ENCODE measurements around the gene ATG5.
"Not testable (repeated sequence)": the region's sequence is repeated elsewhere in the genome, so short reads cannot be mapped to it uniquely, and the experiment has no call there.

The ATG5 gene

DNA sequence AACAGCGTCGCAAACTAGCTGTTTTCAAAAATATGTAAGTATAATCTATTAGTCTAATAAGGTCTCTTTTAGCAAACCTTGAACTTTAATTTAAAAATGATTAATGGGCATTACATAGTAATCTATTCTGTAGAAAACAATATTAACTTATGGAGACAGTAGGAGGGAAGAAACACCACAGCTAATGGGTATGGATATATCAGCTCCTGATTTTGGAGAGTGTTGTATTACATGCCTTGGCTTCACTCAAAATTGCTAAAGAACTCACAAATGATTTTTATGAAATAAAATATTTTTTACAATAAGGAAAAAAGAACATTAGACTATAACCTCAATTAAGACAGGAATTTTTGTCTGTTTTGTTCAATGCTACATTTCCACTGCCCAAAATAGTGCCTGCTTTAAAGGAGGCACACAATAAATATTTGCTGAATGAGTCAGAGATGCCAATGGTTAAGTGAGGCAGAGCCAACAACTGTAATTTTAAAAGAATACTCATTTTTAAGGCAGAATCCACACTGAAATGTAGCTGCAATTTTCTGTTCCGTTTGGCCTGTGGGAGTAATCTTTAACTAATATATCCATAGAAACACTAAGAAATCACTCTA, 15.7 kb downstream of the ATG5 start:
- DNase-seq, result no peak

DNA sequence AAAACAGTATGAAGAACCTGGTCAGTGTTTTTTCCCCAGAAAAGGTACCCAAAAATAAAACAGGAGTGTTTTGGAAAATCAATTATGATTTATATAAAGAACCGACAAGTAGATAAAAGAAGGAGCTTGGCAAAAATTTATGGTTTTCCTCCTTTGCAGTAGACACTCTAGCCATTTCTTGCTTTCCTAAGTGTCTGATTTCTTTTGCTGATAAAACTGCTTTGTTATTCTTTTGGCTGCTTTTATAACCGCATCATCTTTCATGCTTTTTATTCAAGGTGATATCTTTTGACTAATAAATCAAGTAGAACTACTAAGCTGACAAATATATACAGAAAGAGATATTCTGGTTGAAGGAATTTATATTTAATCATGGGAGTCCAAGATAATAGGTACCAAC, 16.6 kb downstream of the ATG5 start:
- DNase-seq, result no peak

DNA sequence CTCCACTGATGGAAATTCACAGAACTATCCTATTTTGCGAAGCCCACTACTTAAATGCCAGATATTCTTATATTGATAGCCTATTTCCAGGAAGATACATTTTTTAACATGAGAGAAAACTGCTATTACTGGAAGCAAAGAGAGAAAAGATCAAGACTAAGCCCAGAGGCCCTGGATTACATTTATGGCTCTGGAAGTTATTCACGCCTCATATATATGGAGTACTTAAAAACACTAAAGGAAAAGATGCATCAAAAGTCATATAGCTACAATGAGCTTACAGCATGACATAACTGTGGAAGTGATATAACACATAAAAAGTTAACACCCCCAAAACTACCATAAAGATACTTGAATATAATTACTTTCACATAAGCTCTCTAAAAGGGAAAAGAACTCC, 19.8 kb downstream of the ATG5 start:
- DNase-seq, result no peak

DNA sequence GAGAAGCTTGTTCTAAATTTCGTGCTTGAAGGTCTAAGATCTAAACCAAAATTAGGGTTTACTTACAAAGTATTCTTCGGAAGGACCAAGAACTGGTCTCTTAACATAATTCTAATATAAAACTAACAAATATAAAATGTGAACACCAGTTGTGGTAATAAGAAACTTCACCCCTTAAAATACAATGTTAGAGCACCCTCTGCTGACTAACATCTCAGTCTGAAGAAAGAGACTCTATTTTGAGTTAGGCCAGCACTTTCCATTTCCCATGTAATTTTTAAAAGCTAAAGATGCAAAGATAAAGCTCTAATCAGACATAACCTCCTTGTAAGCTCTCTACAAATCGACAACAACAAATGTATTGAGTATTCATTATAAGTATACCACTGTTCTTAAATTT, 24.6 kb downstream of the ATG5 start:
- peak; percentile 54 for DNase-seq

DNA sequence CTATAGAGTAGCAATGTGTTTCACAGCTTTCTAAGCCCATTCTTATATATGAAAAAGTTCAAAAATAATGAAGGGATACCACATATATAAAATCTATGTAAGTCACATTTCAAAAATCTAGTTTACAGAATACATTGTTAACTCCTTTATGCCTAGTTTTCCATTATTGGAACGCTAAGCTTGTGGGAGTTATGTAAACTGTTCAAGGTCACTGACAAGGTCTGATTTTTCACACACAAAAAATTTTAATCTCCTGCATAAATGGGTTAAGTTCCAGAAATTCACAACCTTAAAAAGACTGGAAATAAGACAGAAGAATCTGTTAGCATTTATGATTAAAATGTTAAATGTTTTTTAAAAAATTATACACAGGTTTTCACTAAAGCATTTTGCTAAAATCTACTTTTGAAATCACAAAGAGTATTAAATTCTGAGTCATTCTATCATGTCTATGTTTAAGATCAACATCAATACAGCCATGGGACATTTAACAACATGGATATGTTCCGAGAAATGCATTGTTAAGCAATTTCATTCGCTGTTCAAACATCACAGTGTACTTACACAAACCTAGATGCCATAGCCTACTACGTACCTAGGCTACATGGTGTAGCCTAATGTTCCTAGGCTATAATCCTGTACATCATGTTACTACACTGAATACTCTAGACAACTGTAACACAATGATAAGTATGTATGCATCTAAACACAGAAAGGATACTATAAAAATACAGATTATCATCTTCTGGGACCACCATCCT, 25.4 kb downstream of the ATG5 start:
- no peak for DNase-seq

DNA sequence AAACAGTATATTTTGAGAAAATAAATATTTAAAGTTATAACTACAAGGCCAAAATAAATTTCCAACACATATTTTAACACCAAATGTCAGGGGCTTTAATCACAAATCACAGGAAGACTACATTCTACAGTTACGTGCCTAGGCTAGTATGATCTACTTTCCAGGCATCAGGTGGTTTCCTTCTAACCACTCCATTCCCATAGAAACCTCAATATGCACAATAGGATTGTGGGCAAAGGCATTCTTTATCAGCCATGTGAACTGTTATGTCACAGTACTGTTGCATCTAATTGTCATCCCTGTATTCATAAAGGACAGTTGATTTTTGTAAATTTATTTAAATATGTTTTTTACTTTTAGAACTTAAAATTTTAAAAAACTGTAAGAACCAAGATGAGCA, 32.4 kb downstream of the ATG5 start:
- DNase-seq, result no peak

DNA sequence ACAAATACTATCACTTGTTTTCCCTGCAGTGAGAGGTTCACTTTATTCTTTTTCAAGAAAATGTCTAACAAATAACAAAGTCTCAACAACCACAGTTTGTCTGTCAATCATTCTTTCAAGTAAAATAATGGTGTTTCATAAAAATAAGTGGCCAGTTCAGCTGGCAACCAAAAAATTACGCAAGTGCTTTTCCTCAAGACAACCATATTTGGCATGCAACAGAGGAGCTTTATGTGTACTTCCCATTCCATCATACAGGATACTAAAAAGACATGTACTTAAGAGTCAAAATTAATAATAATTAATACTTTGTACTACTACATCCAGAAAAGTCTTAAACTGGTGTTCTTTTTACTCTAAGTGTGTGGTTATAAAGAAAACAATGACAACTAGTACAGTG, 34.6 kb downstream of the ATG5 start:
- no peak for DNase-seq

DNA sequence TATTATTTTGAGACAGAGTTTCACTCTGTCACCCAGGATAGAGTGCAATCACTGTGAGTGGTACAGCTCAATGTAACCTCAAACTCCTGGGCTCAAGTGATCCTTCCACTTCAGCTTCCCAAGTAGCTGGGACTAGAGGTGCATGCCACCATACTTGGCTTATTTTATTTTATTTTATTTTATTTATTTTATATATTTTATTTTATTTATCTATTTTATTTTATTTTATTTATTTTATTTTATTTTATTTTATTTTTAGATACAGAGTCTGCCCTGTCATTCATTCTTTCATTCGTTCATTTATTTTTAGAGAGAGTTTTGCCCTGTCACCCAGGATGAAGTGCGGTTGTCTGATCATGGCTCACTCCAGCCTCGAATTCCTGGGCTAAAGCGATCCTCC, 35.5 kb downstream of the ATG5 start:
- DNase-seq, result no peak

DNA sequence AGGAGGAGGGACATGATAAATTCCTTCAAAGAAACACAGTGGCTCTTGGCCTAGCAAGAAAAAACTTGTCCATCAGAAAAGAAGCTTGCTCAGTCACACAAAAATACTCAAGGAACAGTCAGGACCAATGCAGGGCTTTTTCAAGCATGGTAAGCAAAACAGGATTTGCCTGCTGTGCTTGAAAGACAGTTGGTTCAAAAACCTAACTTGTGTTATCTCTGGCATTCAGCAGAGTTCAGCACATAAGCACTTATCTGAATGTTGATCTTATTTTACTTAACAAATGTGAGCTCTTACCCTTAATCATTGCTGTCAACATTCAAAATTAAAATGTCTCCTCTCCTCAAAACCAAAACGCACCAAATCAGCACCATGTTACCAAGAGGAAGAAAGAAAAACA, 38.3 kb downstream of the ATG5 start:
- DNase-seq, result no peak

DNA sequence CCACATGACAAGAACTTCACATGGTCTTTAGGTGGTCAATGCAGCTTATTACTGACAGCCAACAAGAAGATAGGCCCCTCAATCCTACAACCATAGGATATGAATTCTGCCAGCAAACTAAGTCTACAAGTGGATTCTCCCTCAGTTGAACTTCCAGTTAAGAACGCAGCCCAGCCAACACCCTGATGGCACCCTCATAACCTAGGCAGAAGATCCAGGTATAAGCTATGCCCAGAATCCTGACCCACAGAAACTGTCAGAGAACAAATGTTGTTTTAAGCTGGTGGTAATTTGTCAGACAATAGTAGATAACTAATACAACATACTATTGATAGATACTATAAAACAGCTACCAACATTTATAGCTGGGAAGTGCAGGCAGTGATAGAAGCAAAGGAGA, 38.8 kb downstream of the ATG5 start:
- DNase-seq, result no peak

DNA sequence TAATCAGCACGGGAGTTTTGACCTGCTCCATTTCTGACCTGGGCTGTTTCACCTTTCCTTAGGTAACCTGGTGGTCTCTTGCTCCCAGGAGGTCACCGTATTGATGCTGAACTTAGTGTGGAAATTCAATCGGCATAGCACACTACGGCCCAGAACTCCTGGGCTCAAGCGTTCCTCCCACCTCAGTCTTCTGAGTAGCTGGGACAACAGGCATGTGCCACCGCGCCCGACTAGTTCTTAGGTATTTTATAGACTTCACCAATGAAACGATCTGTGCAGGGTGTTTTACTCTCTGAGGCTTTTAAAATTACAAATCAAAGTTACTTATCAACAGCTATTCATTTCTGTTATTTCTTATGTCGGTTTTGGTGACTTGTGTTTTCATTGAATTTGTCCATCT, 42.1 kb downstream of the ATG5 start:
- DNase-seq, result no peak

DNA sequence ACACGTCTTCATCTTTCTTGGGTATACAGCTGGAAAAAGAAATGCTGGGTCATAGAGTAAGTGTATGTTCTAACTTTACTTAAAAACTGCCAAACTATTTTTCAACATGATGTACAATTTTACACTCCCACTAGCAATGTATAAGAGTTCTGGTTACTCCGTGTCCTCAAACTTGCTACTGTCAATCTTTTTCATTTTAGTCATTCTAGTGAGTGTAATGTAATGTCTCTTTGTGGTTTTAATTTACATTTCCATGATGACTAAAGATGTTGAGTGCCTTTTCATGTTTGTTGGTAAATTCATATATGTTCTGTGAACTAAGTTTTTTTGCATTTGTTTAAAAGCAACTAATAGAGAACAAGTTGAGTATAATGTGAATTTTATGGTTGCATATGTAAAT, 43.9 kb downstream of the ATG5 start:
- DNase-seq, result no peak

DNA sequence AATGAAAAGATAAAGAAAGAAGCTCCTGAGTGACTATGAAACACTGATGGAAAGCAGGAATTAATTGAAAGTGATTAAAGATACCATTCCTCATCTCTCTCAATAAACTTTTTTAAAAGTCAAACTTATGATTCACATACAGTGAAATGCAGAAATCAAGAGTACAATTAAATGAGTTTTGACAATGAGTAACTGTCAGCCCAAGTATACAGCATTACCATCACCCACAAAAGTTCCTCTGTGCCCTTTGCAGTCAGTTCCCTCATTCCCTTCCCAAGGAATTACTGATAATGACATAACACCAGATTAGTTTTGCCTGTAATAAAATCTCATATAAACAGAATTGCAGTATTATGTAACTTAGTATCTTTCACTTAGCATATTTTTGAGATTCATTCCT, 44.5 kb downstream of the ATG5 start:
- no peak for DNase-seq

DNA sequence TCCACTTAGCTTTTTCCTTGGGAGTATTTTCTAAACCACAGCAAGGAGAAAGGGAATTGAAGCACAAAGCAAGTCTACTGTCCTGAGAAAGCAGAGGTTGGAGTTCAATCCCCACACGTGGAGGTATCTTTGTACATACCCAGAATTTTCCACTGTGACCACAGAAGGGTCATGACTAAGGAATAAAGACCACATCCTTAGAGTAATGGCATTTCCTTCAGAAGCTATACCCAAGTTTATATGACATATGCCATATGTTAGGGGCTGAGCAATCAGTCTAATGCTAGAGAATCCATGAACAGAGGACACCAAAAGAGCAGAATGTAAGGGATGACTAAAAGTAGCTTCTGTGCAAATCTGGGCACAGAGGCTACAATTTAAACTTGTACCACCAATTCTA, 46.4 kb downstream of the ATG5 start:
- no peak for DNase-seq

DNA sequence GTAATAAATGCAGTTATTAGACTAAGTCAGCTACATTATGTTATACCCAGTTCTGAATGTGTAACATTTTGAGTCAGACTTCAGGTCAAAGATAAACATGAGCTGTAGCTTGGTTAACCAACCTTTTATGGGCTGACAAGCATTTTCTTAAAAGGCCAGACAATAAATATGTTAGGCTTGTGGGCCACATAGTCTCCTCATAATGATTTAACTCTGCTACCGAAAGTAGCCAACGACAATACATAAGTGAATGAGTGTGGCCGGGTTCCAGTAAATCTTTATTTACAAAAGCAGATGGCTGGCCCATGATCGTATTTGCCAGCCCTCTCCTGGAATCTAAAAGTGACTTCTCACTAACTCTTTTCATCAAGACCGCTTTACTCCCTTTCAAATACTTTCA, 49.9 kb downstream of the ATG5 start:
- DNase-seq, result no peak

DNA sequence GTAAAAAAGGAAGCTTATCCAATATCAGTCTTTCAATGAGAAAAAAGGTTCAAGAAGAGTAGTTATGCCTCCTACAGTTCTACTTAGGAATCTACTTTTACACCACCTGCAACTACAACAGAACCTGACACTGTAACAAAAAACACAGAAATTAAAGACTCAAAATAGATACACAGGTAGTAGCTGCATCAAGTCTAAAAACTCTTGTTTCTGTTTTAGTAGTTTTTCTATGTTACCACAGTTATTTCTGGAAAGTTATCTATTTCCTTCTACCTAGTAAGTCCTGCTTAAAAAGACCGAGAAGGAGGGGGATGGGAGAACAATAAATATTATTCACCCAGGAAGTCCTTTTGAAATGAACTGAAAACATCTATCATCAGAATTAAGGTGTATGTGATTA, 52.5 kb downstream of the ATG5 start:
- DNase-seq, result no peak

DNA sequence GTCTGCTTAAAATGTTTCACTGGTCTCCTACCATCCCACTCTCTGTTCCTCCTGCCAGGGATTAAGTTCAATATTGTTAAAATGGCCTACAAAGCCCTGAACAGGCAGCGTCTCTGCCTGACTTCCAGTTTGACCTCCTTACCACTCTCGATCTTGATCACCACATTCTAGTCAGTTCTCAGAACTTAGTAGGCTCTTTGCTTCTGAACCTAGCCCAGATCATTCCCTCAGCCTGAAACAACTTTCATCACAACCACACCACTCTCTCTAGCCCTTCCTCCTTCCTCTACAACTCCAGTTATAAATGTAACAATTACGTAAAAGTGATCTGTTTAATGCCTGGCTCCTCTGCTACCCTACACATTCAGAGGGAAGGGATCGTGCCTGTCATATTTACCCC, 53.3 kb downstream of the ATG5 start:
- DNase-seq, result no peak

DNA sequence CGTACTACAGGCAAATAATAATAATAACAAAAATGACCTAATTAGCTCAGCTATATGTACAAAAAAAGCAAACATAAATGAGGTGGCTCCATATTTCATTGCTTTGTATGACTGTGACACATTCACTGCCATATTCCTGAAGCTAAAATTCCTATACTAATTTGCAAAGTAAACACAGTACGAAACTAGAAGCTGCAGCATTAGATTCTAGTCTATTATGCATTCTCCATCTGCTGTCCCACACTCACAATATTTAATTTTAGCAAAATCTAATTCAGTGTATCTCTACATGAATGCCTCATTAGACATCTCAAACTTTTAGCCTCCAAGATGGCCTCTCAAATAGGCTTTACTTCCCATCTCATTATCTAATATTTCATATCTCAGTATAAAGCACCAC, 55.1 kb downstream of the ATG5 start:
- DNase-seq, result no peak

DNA sequence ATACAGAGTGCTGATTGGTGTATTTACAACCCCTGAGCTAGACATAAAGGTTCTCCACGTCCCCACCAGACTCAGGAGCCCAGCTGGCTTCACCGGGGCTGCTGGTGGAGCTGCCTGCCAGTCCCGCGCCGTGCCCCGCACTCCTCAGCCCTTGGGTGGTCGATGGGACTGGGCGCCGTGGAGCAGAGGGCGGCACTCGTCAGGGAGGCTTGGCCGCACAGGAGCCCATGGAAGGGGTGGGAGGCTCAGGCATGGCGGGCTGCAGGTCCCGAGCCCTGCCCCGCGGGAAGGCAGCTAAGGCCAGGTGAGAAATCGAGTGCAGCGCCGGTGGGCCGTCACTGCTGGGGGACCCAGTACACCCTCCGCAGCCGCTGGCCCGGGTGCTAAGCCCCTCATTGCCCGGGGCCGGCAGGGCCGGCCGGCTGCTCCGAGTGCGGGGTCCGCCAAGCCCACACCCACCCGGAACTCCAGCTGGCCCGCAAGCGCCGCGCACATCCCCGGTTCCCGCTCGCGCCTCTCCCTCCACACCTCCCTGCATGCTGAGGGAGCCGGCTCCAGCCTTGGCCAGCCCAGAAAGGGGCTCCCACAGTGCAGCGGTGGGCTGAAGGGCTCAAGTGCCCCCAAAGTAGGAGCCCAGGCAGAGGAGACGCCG, 56.2 kb downstream of the ATG5 start:
- not testable (repeated sequence) for DNase-seq

DNA sequence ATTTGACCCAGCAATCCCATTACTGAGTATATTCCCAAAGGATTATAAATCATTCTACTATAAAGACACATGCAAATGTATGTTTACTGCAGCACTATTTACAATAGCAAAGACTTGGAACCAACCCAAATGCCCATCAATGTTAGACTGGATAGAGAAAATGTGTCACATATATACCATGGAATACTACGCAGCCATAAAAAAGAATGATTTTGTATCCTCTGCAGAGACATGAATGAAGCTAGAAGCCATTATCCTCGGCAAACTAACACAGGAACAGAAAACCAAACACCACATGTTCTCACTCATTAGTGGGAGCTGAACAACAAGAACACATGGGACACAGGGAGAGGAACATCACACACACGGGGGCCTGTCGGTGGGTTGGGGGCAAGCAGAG, 57.1 kb downstream of the ATG5 start:
- not testable (repeated sequence) for DNase-seq

DNA sequence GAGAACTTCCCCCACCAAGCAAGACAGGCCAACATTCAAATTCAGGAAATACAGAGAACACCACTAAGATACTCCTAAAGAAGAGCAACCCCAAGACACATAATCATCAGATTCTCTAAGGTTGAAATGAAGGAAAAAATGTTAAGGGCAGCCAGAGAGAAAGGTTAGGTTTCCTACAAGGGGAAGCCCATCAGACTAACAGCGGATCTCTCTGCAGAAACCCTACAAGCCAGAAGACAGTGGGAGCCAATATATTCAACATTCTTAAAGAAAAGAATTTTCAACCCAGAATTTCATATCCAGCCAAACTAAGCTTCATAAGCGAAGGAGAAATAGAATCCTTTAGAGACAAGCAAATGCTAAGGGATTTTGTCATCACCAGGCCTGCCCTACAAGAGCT, 61.1 kb downstream of the ATG5 start:
- not testable (repeated sequence) for DNase-seq

DNA sequence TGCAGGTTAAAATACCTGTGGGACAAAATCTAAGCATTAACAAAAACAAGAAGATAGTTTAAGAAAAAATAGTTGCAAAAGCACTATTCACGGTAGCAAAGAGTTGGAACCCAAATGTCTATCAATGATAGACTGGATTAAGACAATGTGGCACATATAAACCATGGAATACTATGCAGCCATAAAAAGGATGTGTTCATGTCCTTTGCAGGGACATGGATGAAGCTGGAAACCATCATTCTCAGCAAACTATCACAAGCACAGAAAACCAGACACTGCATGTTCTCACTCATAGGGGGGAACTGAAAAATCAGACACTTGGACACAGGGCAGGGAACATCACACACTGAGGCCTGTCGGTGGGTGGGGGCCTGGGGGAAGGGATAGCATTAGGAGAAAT, 65.8 kb downstream of the ATG5 start:
- not testable (repeated sequence) for DNase-seq

DNA sequence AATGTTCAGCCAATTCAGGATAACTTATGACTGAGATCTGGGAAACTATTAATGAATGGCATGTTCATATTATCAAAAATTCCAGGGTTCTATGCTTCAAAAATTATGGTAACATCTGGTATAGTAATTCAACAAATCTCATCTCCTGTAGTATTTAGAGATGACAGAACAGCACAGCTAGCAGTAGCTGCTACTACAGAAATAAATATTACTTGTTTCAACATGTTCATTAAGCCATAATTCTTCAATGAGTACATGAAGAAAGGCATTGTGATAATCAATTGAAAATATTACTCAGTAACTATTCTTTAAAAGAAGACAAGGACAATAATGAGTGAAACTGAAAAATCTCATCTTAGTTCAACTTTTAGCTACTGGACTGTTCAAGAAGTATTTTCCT, 66.8 kb downstream of the ATG5 start:
- DNase-seq, result no peak

DNA sequence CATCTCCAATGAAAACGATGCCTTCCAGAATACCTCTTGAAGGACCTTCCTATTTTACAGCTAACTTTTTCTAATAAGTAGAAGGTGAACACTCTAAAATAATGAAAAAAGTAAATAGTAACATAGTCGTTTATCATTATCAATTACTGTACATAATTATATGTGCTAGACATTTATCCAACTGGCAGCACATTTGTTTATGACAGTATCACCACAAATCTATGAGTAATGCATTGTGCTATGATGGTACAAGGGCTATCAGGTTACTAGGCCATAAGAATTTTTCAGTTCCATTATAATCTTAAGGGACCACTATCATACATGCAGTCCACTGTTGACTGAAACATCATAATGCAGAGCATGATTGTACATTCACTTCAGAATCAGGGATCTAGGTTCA, 68.4 kb downstream of the ATG5 start:
- DNase-seq, result no peak

Data from eye (tissue), 1 donor.